Esophagus squamous epithelium (tissue), 4 donors: ENCODE data around the gene MYO5A.

Source experiments
- CTCF ChIP-seq, 6 experiments: fragments of 450-650 bp in 4 of 6; fragments of 200-600 bp in 2 of 6; sonication (generic) in 2 of 6; IDR thresholded peaks; one replicate each; pipeline ENCODE4 v1.5.1; 2016 to 2019; ENCODE audit warnings: antibody characterized with exemption in 6 of 6, mild to moderate bottlenecking in 4 of 6, moderate library complexity in 4 of 6
- POLR2A ChIP-seq, 4 donors: fragments of 450-650 bp; IDR thresholded peaks; one replicate each; pipeline ENCODE4 v1.6.1; 2017; ENCODE audit warnings: antibody characterized with exemption in 4 of 4, mild to moderate bottlenecking in 4 of 4, moderate library complexity in 3 of 4

- TF ChIP-seq CTCF (IDR thresholded peaks at IDR 0.05) (no peak), POLR2A (IDR thresholded peaks at IDR 0.05) (no peak)
Observed at GRCh38 chr15:52424856-52425431, 103.7 kb downstream of the MYO5A start.
